ENCODE results near the gene FAM186B.
"Not testable (repeated sequence)": the region's sequence is repeated elsewhere in the genome, so short reads cannot be mapped to it uniquely, and the experiment has no call there.

FAM186B gene

DNA sequence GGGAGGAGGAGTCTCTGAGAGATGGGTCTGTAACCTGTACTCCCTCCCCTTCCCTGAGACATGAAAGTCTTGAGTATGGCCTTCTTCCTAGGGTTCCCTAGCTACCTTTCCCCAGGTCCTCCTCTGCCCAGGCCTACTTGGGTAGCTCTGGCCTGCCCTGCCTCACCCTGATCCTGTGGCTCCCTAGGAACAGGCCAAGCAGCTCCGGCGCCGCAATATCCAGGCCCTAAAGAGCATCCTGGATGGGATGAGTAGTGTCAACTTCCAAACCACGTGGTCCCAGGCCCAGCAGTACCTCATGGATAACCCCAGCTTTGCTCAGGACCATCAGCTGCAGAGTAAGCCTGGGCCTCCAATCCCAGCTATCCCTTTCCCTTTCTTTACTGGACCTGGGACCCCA is 30.2 kb upstream of the FAM186B start:
- no peak for DNase-seq (ENCODE audit: low spot score)

DNA sequence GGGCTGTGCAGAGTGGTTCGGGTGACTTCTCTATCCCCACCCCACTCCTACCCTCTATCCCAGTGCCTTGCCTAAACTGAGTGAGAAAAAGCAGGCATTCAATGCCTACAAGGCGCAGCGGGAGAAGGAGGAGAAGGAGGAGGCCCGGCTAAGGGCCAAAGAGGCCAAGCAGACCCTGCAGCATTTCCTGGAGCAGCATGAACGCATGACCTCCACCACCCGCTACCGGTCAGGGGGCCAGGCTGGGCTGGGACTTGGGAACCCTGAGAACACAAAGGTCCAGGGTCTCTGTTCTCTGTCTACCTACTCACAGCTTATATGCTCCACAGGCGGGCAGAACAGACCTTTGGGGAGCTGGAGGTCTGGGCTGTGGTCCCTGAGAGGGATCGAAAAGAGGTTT is 29.6 kb upstream of the FAM186B start:
- no peak for DNase-seq (ENCODE audit: low spot score)

DNA sequence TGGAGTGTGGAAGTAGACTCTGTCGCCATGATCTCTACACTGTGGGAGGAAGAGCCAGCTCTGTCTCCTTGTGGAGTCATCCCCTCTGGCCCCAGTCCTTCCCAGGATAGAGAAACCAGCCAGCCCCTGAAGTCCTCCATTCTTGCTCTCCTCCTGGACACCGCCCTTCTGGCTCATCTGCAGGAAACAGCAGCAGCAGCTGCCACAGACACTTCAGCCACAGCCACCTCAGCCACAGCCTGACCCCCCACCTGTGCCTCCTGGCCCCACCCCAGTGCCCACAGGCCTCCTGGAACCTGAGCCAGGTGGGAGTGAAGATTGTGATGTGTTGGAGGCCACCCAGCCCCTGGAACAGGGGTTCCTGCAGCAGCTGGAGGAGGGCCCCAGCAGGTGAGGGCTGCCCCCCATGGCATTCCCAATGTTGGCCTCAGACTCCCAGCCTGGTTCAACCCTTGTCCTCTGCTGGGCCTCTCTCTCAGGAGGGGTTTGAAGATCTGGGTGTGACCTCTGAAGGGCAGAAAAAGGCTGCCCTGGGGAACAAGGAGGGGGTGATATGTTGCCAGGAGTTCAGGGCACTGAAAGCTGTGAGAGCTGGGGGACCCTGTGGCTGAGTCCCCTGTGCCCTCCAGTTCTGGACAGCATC is 28.4 kb upstream of the FAM186B start:
- DNase-seq (ENCODE audit: low spot score): no peak

- DNase-seq (ENCODE audit: low spot score): no peak
These were observed 27.7 kb upstream of the FAM186B start for GRCh38 chr12:49632986-49633702.

DNA sequence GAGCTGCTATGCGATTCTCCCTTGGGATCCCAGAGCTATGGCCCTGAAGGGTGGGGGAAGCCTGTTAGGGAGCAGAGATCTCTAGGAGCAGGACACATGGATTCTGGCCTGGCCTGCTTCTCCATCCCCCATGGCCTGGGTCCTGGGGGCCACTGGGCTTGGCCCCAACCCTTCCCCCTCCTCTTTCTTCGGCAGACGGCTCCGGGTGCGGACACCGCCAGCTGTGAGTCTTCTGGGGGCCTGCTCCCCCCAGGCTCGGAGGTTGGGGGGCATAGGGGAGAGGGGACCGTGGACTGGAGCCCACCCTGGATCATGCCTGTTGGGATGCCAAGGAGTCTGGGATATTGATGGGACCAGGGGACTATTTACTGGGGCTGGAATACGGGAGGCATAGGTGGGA is 27.0 kb upstream of the FAM186B start:
- no peak for DNase-seq (ENCODE audit: low spot score)

- no peak for DNase-seq (ENCODE audit: low spot score)
These were observed 26.0 kb upstream of the FAM186B start for GRCh38 chr12:49631336-49631907.

GRCh38 chr12:49627752-49628360 is 22.4 kb upstream of the FAM186B start:
- DNase-seq (ENCODE audit: low spot score): no peak

GRCh38 chr12:49626836-49627235 is 21.4 kb upstream of the FAM186B start:
- no peak for DNase-seq (ENCODE audit: low spot score)

DNA sequence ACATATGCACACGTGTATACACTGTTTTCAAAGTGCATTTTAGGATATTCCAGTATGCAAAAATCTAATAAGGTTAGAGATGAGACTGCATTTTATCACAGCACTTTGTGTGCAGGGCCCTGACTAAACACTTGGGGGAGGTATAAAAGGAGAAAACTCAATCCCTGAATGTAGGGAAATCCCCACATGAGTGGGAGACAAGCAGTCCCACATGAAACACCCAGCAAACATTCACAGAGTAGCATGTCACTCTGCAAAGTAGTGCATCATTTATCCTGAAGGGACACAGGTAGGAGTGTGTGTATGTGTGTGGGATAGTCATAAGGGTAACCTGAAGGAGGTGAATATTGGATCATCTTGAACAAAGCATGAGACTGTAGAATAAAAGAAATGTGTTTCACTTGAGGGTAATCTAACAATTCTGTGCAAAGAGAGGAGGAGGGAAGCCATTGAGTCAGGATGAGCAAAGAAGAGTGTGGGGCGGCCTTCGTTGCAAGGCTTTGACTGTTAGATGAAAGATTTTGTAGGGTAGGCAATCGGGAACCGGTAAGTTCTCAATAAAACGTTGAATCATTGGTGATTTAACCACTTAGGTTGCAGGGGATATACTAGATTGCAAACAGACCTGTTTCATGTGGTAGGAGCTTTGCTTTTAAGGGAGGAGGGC is 20.9 kb upstream of the FAM186B start:
- DNase-seq (ENCODE audit: low spot score): peak; percentile 20

DNA sequence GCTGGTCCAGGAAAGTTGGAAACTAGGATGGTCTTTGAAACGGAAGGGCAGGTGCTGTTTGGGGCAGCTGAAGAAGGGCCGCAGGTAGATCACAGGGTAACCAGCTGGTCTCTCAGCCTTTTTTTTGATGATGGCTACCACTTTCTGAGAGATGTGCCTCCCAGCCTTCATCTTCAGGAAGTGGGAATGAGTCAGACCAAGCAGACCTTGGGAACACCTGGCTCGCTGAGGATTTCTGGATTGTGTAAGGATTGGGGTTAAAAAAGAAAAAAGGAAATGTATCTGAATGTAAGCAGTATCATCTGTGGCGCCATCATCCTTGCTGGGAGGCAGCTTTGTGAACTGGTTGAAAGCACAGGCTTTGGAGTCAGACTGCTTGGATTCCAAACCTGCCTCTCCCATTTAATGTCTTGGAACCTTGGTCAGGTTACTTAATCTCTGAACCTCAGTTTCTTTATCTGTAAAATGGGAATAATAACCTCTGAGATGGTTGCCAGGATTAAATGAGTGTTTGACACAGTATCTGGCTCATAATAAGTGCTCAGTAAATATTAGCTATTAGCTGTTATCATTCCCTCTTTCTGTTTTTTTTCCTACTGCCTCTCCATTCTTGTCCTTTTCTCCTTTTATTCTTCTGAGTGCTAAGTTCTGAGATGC is 19.6 kb upstream of the FAM186B start:
- DNase-seq (ENCODE audit: low spot score): no peak

- peak; percentile 80 for DNase-seq (ENCODE audit: low spot score)
These were observed 17.9 kb upstream of the FAM186B start, which contains the start of gene PRPF40B for GRCh38 chr12:49623142-49623904. PRPF40B (plus strand) TSS chr12:49623561; CDS start chr12:49623591, 30 bp downstream.

DNA sequence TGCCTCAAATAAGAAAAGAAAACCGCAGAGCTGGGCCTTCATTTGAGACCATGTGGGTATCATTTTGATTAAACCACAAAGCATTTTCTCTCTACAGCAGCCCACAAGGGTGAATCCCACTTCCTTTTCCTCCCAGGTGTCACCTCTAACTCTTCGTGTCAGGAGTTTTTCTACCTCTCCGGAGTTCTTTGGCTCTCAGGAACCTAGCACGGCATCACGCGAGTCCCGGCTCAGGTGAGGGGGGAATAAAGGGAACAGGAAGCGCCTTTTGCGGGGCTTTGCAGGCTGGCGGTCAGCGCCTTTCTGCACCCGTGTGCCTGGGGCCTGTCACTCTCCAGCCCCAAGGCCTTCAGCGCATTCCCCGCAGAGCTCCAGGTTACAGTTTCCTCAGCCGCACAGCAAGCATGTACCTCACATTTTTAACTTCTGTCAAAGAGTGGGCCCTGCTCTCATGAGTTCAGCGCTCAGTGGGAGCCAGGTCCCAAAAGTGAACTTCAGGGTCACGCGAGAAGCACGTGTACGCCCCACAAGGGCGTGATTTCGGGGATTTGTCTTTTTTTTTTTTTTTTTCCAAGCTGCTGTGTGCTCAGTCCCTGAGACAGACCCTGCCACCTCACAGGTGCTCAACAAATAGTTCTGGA is 17.2 kb upstream of the FAM186B start:
- peak; percentile 61 for DNase-seq (ENCODE audit: low spot score)

DNA sequence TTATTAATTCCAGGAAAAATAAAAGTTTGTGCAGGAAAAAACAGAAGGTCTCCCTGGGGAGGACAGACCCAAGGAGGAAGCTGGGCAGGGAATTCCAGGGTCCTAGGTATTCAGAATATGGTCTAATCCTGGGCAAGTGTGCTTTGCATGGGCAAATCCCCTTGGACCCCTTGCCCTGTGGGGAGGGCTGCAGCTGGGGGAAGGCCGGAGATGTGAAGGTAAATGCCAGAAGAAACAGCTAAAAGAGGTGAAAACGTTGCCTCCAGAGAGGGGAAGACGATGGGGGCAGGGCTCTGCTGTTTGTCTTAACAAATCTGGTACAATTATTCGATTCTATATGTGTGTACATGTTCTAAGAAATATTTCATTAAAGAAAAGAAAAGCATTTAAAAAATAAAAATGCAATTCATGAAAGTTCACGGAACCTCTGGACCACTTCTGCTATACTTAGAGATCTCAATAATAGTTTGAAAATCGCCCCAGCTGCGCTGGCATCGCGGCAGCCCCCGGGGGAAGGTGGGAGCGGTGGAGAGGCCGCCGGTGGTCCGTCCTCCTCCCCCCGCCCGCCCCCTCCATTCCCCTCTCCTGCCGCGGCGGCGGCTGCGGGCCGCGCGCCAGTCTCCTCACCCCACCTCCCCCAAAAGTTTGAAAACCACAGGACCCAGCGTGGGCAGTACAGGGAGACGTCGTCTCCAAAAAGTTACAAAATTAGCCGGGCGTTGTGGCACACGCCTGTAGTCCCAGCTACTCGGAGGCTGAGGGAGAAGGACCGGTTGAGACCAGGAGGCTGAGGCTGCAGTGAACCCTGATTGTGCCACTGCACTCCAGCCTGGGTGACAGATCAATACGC is 16.4 kb upstream of the FAM186B start:
- no peak for DNase-seq (ENCODE audit: low spot score)

- DNase-seq (ENCODE audit: low spot score): no peak
These were observed 13.8 kb upstream of the FAM186B start for GRCh38 chr12:49619286-49619685.

DNA sequence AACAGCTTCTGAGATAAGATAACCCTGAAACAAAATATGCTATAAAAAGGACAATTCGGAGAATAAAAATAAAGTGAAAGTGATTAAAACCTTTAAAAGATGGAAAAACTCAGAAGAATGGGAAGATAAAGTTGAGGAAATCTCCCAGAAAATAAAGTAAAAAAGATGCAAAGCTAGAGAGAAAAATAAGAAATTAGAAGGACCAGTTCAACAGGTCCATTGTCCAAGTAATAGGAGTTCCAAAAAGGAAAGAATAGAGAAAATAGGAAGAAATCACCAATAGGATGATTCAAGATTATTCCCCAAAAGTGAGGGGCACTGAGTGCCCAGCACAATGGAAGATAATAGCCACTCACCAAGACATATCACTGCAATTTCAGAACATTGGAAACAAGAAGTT is 13.1 kb upstream of the FAM186B start:
- DNase-seq (ENCODE audit: low spot score): no peak

GRCh38 chr12:49616533-49617219 is 11.2 kb upstream of the FAM186B start:
- DNase-seq (ENCODE audit: low spot score): no peak

DNA sequence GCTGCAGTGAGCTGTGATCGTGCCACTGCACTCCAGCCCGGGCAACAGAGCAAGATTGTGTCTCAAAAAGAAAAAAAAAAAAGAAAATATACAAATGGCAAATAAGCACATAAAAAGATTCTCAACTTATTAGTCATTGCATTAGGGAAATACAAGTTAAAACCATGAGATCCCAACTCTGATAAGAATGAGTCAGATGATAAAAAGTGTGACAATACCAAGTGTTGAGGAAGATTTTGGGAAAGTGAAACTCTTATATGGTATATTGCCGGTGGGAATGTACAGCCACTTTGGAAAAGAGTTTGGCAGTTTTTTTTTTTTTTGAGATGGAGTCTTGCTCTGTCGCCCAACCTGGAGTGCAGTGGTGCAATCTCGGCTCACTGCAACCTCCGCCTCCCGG is 10.3 kb upstream of the FAM186B start:
- no peak for DNase-seq (ENCODE audit: low spot score)

- no peak for DNase-seq (ENCODE audit: low spot score)
These were observed 6.8 kb upstream of the FAM186B start for GRCh38 chr12:49612210-49612609.

GRCh38 chr12:49610785-49611184 is 5.3 kb upstream of the FAM186B start:
- DNase-seq (ENCODE audit: low spot score): not testable (repeated sequence)
